HUES48 (cell line): ENCODE data around the gene CRYBG3.

Experiments used
- H3K27ac ChIP-seq: one replicate; pipeline ENCODE4 v1.7.0; 2013; ENCODE audit warnings: low read depth, low read length, inconsistent platforms
- H3K27me3 ChIP-seq: 2 replicates; pipeline ENCODE4 v1.6.1; 2013; ENCODE audit warnings: mild to moderate bottlenecking, low read length; ENCODE audit not compliant: control insufficient read depth, insufficient read depth
- H3K36me3 ChIP-seq: 2 replicates; pipeline ENCODE4 v1.6.1; 2013; ENCODE audit warnings: low read length; ENCODE audit not compliant: control insufficient read depth, insufficient read depth
- H3K4me1 ChIP-seq: 2 replicates; pipeline ENCODE4 v1.6.1; 2013; ENCODE audit warnings: mild to moderate bottlenecking, low read length; ENCODE audit not compliant: control insufficient read depth, insufficient read depth
- H3K4me3 ChIP-seq: 2 replicates; pipeline ENCODE4 v1.5.1; 2013; ENCODE audit warnings: mild to moderate bottlenecking, low read depth, low read length
- H3K9ac ChIP-seq: 2 replicates; pipeline ENCODE4 v1.6.1; 2013; ENCODE audit warnings: mild to moderate bottlenecking, low read depth, low read length, moderate library complexity
- H3K9me3 ChIP-seq: 2 replicates; pipeline ENCODE4 v1.6.1; 2013; ENCODE audit warnings: low read length; ENCODE audit not compliant: control insufficient read depth, insufficient read depth

Gene CRYBG3

GRCh38 chr3:97821774-97822358 lies at the start of gene CRYBG3:
Gene CRYBG3 (plus strand): TSS chr3:97822011. CDS start chr3:97822207, 196 bp downstream.
- peak within 1 kb of the TSS; percentile 43 for H3K27ac ChIP-seq
- H3K36me3 ChIP-seq, result no peaks in the 10 kb centered on the region
- H3K9me3 ChIP-seq, result no peaks in the 10 kb centered on the region

DNA sequence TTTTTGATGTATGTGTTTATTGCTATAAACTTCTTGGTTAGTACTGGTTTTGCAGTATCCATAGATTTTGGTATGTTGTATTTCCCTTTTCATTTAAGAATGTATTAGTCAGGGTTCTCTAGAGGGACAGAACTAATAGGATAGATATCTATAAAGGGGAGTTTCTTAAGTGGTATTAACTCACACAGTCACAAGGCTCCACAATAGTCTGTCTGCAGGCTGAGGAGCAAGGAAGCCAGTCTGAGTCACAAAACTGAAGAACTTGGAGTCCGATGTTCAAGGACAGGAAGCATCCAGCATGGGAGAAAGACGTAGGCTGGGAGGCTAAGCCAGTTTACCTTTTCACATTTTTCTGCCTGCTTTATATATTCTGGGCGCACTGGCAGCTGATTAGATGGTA lies 48.9 kb upstream of the CRYBG3 start:
- H3K4me3 ChIP-seq, result no peak overlapping the region
- no peaks in the 10 kb centered on the region for H3K27me3 ChIP-seq
- H3K36me3 ChIP-seq, result peaks cover 21% of the 10 kb centered on the region
- H3K4me1 ChIP-seq, result 0 out of 2 replicates have a peak, but pooled peaks cover 6% of the 10 kb centered on the region
- H3K9ac ChIP-seq, result no peak overlapping the region
- no peak overlapping the region for H3K27ac ChIP-seq
- H3K9me3 ChIP-seq, result no peaks in the 10 kb centered on the region

More at GRCh38 chr3:97821774-97822358, at the start of gene CRYBG3:
- peak within 1 kb of the TSS; percentile 29 for H3K9ac ChIP-seq
- H3K4me1 ChIP-seq, result peaks cover 7% of the 10 kb centered on the region
- H3K27me3 ChIP-seq, result peaks cover 28% of the 10 kb centered on the region
- H3K4me3 ChIP-seq, result peak within 1 kb of the TSS; percentile 93

- H3K36me3 ChIP-seq, result no peaks in the 10 kb centered on the region
- H3K9ac ChIP-seq, result no peak overlapping the region
- H3K27me3 ChIP-seq, result no peaks in the 10 kb centered on the region
- H3K9me3 ChIP-seq, result no peaks in the 10 kb centered on the region
- no peak overlapping the region for H3K4me3 ChIP-seq
- 0 out of 2 replicates have a peak, but pooled peaks cover 6% of the 10 kb centered on the region for H3K4me1 ChIP-seq
- no peak overlapping the region for H3K27ac ChIP-seq
These were observed 43.7 kb upstream of the CRYBG3 start for GRCh38 chr3:97778152-97778551.

DNA sequence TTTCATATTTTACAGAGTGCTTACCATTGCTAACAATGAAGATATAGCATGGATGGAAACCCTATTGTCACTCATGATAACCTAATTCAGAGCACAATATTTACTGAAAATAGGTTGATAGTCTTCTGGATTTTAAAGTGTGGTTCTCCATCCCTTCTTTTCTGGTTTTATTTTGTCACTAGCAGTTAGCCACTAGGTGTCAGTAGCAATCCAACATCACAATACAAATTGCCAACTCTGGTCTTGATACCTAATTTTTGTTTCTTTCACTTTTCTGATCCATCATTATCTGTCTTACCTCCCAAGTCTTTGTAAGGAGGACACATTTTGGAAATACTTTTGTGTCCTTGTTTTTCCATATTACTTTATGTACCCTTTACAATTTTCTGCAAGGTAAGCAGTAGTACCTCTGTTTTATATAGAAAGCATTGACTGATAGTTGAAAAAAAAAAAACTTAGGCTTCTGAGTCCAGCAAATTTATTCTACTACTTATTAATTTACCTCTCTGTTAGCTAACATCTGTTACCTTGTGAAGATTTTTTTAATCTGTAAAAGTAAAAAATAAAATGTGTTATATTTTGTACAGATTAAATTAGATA lies 28.3 kb upstream of the CRYBG3 start:
- Histone ChIP-seq H3K9ac (no peak overlapping the region), H3K4me3 (no peak overlapping the region), H3K36me3 (peaks cover 13% of the 10 kb centered on the region; the same call in 1 of the 2 replicates), H3K27ac (no peak overlapping the region), H3K4me1 (no peaks in the 10 kb centered on the region), H3K27me3 (no peaks in the 10 kb centered on the region), H3K9me3 (no peaks in the 10 kb centered on the region)

DNA sequence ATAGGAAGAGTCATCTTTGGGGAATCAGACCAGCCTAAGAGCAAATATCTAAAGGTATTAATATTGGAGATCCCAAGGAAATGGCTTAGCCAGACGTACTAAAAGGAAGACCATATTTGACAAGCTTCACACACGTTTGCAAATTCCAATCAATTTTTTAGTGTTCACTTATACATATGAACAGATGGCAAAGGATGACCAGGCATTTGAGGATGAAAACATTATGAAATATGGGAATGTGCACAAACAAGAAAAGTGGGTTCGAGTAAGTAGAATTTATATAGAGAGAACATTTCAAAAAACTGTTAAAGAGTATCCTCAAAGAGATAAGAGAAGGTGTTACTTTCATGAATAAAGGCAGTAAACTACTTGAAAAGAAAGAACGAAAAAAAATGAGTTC lies 25.9 kb upstream of the CRYBG3 start:
- Histone ChIP-seq H3K9me3 (no peaks in the 10 kb centered on the region), H3K4me1 (no peaks in the 10 kb centered on the region), H3K27ac (no peak overlapping the region), H3K4me3 (no peak overlapping the region), H3K27me3 (no peaks in the 10 kb centered on the region), H3K9ac (no peak overlapping the region), H3K36me3 (peaks cover 10% of the 10 kb centered on the region; the same call in 1 of the 2 replicates)

DNA sequence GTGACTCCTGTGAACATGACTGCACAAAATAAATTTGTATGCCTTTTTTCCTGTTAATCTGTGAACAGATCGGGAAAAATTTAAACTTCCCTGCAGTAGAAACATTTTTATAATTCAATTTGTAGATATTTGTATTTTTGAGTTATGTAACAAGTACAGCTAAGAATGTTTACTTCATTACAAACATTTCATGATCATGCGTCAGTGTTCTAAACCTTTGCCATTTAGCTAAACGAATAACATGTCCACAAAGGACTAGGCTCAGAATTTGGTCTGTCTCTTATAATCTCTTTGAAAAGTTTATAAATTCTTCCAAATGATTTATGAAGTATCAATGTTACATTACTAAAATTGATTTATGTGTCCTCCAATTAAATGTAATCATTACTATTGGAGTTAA lies 17.3 kb upstream of the CRYBG3 start:
- no peak overlapping the region for H3K27ac ChIP-seq
- H3K4me1 ChIP-seq, result no peaks in the 10 kb centered on the region
- H3K9me3 ChIP-seq, result no peaks in the 10 kb centered on the region
- H3K27me3 ChIP-seq, result no peaks in the 10 kb centered on the region
- H3K9ac ChIP-seq, result no peak overlapping the region
- no peaks in the 10 kb centered on the region for H3K36me3 ChIP-seq
- H3K4me3 ChIP-seq, result no peak overlapping the region

GRCh38 chr3:97810779-97811390 lies 10.9 kb upstream of the CRYBG3 start:
- Histone ChIP-seq H3K9ac (no peak overlapping the region), H3K27me3 (no peaks in the 10 kb centered on the region), H3K27ac (no peak overlapping the region), H3K4me3 (no peak overlapping the region), H3K4me1 (no peaks in the 10 kb centered on the region), H3K9me3 (no peaks in the 10 kb centered on the region), H3K36me3 (no peaks in the 10 kb centered on the region)

DNA sequence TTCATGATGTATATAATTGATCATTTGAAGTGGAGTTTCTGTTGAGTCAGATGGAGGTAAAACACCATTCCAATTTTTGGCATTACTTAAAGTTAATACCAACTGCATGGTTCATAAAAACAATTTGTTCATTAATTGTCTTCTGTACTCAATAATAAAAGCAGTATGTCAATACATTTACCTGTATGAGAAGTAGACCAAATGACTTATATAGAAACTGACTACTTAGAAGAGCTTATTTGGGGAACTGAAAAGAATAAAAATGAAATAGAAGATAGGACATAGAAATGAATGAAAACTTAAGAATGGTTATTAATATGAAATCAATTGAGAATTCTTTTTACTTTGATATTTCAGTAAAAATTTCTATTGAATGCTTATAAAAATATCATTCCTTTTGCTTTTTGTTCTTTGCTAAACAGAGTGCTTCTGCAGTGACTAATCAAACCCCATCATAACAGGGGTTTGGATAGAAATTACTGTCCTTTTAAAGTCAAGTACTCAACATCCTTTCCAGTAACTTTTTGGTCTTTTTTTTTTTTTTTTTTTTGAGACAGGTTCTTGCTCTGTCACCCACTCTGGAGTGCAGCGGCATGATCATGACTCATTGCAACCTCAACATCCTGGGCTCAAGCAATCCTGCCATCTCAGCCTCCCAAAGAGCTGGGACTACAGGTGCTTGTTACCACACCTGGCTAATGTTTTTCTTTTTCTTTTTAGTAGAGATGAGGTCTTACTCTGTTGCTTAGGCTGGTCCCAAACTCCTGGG lies 6.5 kb upstream of the CRYBG3 start:
- Histone ChIP-seq H3K36me3 (no peaks in the 10 kb centered on the region), H3K27me3 (peaks cover 2% of the 10 kb centered on the region), H3K4me3 (no peak overlapping the region), H3K27ac (no peak overlapping the region), H3K4me1 (no peaks in the 10 kb centered on the region), H3K9ac (no peak overlapping the region), H3K9me3 (no peaks in the 10 kb centered on the region)

- Histone ChIP-seq H3K36me3 (no peaks in the 10 kb centered on the region), H3K9ac (no peak overlapping the region), H3K27me3 (peaks cover 14% of the 10 kb centered on the region), H3K27ac (no peak overlapping the region), H3K9me3 (no peaks in the 10 kb centered on the region), H3K4me1 (no peaks in the 10 kb centered on the region), H3K4me3 (no peak overlapping the region)
These were observed 5.0 kb upstream of the CRYBG3 start for GRCh38 chr3:97816811-97817210.

DNA sequence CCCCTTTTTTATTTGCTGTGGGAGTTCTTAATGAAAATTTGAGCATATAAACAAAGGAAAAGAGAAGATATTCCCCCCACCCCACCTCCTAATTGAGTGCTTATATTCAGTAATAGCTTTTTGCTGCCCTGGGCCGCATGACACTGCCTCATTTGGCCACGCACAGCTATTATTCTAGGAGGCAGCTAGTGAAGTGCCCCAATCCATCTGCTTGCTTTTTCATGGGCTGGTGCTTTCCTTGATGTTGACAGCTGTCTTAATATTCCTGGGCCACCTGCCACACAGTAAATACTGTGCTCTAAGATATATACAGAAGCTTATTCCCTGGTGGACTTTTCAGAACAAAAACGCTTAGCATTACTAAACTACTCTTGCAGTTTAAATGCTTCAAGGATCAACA lies 3.8 kb upstream of the CRYBG3 start:
- no peak overlapping the region for H3K9ac ChIP-seq
- no peak overlapping the region for H3K27ac ChIP-seq
- H3K36me3 ChIP-seq, result no peaks in the 10 kb centered on the region
- peaks cover 2% of the 10 kb centered on the region; the same call in 1 of the 2 replicates for H3K4me1 ChIP-seq
- H3K27me3 ChIP-seq, result peaks cover 20% of the 10 kb centered on the region
- H3K9me3 ChIP-seq, result no peaks in the 10 kb centered on the region
- H3K4me3 ChIP-seq, result no peak overlapping the region

DNA sequence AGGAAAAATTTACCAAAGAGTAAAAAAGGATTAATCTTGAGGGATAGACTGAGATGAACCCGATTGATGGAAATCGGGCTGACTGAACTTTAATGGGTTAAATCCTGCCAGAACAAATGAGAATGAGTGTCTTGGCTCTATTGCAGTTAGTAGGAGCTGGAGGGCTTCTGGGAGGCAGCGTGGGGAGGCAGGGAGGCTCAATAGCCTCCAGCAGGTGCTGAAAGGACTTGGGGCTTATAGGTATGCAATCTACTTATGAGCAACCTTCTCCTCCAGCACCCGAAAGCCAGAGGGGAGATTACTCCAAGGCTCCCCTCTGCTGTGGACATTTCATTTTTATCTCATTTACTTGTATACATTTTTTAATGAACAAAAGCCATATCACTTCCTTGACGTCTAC lies 1.0 kb upstream of the CRYBG3 start:
- peaks cover 7% of the 10 kb centered on the region for H3K4me1 ChIP-seq
- H3K4me3 ChIP-seq, result peak overlapping the region; percentile 93

More for the DNA sequence above, 1.0 kb upstream of the CRYBG3 start:
- H3K9me3 ChIP-seq, result no peaks in the 10 kb centered on the region
- H3K27me3 ChIP-seq, result peaks cover 28% of the 10 kb centered on the region
- no peak overlapping the region for H3K9ac ChIP-seq
- H3K36me3 ChIP-seq, result no peaks in the 10 kb centered on the region
- H3K27ac ChIP-seq, result no peak overlapping the region
